Stimulated activated naive CD8-positive, alpha-beta T cell treated with anti-CD3 and anti-CD28 coated beads, Interleukin-15, Interleukin-2, amounts not matched to agents 100 ng/mL and 50 ng/mL, for 24 hours (primary cell): ENCODE results near the gene DNAH14.
"Not testable (repeated sequence)": the region's sequence is repeated elsewhere in the genome, so short reads cannot be mapped to it uniquely, and the experiment has no call there.

Experiments
- H3K27ac Mint-ChIP-seq: one replicate; pipeline ENCODE4 v1.8.0; 2021; ENCODE audit warnings: mild to moderate bottlenecking, mixed read lengths
- H3K27me3 Mint-ChIP-seq: one replicate; pipeline ENCODE4 v1.8.0; 2021; ENCODE audit warnings: mixed read lengths
- H3K36me3 Mint-ChIP-seq: one replicate; pipeline ENCODE4 v1.8.0; 2021; ENCODE audit warnings: low read depth, mixed read lengths
- H3K4me1 Mint-ChIP-seq: one replicate; pipeline ENCODE4 v1.8.0; 2021; ENCODE audit warnings: low read depth, mixed read lengths
- H3K4me3 Mint-ChIP-seq: one replicate; pipeline ENCODE4 v1.8.0; 2021; ENCODE audit warnings: mild to moderate bottlenecking, mixed read lengths
- H3K9me3 Mint-ChIP-seq: one replicate; pipeline ENCODE4 v1.8.0; 2021; ENCODE audit warnings: mixed read lengths

Gene DNAH14

GRCh38 chr1:225332686-225333085, 403.2 kb downstream of the DNAH14 start:
- Mint-ChIP-seq H3K4me1 (no peaks in the 10 kb centered on the region), H3K9me3 (no peaks in the 10 kb centered on the region), H3K27ac (no peak overlapping the region), H3K4me3 (no peak overlapping the region), H3K27me3 (no peaks in the 10 kb centered on the region), H3K36me3 (no peaks in the 10 kb centered on the region)

- H3K27ac Mint-ChIP-seq, H3K4me3 Mint-ChIP-seq, H3K36me3 Mint-ChIP-seq, H3K27me3 Mint-ChIP-seq, H3K9me3 Mint-ChIP-seq, H3K4me1 Mint-ChIP-seq: not testable (repeated sequence)
Measured at GRCh38 chr1:225335098-225335778, 405.8 kb downstream of the DNAH14 start.

DNA sequence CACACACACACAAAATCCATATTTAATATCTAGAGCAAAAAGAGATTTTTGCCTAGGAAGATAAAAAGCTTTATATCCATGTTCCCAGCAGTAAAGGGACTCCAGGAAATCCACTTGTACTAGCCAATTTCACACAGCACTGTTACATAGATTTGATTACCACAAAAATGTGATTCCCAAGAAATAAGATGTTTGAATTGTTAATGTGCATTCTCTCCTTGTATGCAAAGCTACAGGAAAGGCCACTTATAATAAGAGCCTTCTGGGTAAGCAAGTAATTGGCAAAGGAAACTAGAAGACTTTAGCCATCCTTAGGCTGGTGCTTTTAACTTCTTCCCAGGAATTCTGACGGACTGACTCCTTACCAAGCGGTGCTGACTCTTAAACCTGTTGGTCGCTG, 409.1 kb downstream of the DNAH14 start:
- no peaks in the 10 kb centered on the region for H3K36me3 Mint-ChIP-seq
- H3K9me3 Mint-ChIP-seq, result no peaks in the 10 kb centered on the region
- no peaks in the 10 kb centered on the region for H3K4me1 Mint-ChIP-seq

GRCh38 chr1:225341642-225342041, 412.2 kb downstream of the DNAH14 start:
- H3K4me1 Mint-ChIP-seq, result no peaks in the 10 kb centered on the region
- H3K4me3 Mint-ChIP-seq, result no peak overlapping the region
- no peaks in the 10 kb centered on the region for H3K9me3 Mint-ChIP-seq
- H3K27ac Mint-ChIP-seq, result no peak overlapping the region
- H3K27me3 Mint-ChIP-seq, result peaks cover 16% of the 10 kb centered on the region
- no peaks in the 10 kb centered on the region for H3K36me3 Mint-ChIP-seq

More for the DNA sequence above, 409.1 kb downstream of the DNAH14 start:
- no peak overlapping the region for H3K27ac Mint-ChIP-seq
- peaks cover 13% of the 10 kb centered on the region for H3K27me3 Mint-ChIP-seq
- no peak overlapping the region for H3K4me3 Mint-ChIP-seq

DNA sequence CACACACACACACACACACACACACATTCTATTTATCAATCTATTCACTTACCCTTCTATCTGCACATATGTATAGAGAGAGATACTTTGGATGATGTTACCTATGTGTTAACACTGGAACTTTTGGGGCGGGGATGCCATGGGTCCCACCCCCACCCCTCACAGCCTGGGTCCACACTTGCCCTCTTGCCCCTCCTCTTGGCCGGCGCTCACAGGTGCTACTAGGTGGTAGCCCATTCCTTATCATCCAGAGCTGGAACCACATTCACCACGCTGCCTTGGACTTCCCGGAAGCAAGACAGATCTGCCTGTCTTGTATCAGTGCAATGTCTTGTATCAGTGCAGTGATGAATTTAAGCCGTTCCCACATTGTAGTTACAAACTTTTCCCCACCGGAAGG, 413.2 kb downstream of the DNAH14 start:
- H3K36me3 Mint-ChIP-seq, result peaks cover 4% of the 10 kb centered on the region
- H3K9me3 Mint-ChIP-seq, result peaks cover 5% of the 10 kb centered on the region
- H3K4me3 Mint-ChIP-seq, result no peak overlapping the region
- H3K4me1 Mint-ChIP-seq, result peaks cover 7% of the 10 kb centered on the region
- H3K27me3 Mint-ChIP-seq, result peaks cover 16% of the 10 kb centered on the region
- no peak overlapping the region for H3K27ac Mint-ChIP-seq

GRCh38 chr1:225343618-225344017, 414.1 kb downstream of the DNAH14 start:
- no peak overlapping the region for H3K4me3 Mint-ChIP-seq
- no peak overlapping the region for H3K27ac Mint-ChIP-seq
- peaks cover 7% of the 10 kb centered on the region for H3K4me1 Mint-ChIP-seq
- H3K9me3 Mint-ChIP-seq, result peaks cover 12% of the 10 kb centered on the region
- H3K27me3 Mint-ChIP-seq, result peaks cover 21% of the 10 kb centered on the region
- peaks cover 6% of the 10 kb centered on the region for H3K36me3 Mint-ChIP-seq

DNA sequence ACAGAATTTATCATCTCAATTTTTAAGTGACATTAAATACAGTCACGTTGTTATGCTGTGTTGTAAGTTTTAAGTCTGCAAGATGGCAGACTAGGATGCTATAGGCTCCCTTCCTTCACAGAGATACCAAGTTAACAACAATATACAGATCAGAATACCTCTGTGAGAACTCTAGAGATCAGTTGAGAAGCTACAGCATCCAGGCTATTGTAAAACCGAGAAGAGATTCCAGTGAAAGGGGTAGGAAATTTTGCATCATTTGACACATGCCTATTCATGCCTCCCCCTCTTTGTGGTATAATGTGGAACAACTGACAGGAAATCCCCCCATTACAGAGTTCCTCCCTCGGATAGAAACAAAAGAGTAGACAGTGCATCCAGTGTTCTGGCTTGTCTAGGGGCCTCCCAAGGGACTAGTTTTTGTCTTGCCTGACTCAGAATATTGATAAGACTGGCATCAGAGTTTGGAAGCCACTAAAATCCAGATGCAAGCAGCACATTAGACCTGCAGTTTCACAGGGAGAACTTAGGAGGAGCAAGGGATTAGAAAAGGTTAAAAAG, 417.7 kb downstream of the DNAH14 start:
- peaks cover 7% of the 10 kb centered on the region for H3K4me1 Mint-ChIP-seq
- no peak overlapping the region for H3K27ac Mint-ChIP-seq
- no peak overlapping the region for H3K4me3 Mint-ChIP-seq
- peaks cover 20% of the 10 kb centered on the region for H3K27me3 Mint-ChIP-seq
- peaks cover 6% of the 10 kb centered on the region for H3K36me3 Mint-ChIP-seq
- H3K9me3 Mint-ChIP-seq, result peaks cover 12% of the 10 kb centered on the region

DNA sequence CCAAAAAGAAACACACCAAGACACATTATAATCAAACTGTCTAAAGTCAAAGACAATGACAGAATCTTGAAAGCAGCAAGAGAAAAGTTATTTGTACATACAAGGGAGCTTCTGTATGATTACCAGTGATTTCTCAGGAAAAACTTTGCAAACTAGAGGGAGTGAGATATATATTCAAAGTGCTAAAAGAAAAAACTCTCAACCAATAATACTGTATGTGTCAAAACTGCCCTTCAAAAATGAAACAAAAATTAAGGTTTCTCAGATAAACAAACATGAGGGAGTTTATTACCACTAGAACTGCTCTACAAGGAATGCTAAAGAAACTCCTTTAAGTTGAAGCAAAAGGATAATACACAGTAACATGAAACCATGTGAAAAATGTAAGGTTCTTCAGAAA, 418.9 kb downstream of the DNAH14 start:
- Mint-ChIP-seq H3K4me1 (peaks cover 7% of the 10 kb centered on the region), H3K27me3 (peaks cover 20% of the 10 kb centered on the region), H3K36me3 (peaks cover 6% of the 10 kb centered on the region), H3K9me3 (peaks cover 12% of the 10 kb centered on the region), H3K27ac (no peak overlapping the region), H3K4me3 (no peak overlapping the region)

DNA sequence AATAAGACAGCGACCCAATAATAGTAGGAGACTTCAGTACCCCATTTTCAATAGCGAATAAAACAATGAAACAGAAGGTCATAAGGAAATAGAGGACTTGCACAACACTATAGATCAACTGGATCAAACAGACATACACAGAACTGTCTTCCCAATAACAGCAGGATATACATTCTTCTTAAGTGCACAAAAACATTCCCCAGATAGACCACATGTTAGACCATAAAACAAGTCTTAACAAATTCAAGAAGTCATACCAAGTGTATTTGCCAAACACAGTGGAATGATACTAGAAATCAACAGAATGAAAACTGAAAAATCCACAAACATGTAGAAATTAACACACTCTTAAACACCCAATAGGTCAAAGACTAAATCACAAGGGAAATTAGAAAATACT, 420.4 kb downstream of the DNAH14 start:
- Mint-ChIP-seq H3K27me3 (peaks cover 21% of the 10 kb centered on the region), H3K9me3 (peaks cover 12% of the 10 kb centered on the region), H3K4me1 (peaks cover 7% of the 10 kb centered on the region), H3K27ac (no peak overlapping the region), H3K4me3 (no peak overlapping the region), H3K36me3 (peaks cover 6% of the 10 kb centered on the region)

DNA sequence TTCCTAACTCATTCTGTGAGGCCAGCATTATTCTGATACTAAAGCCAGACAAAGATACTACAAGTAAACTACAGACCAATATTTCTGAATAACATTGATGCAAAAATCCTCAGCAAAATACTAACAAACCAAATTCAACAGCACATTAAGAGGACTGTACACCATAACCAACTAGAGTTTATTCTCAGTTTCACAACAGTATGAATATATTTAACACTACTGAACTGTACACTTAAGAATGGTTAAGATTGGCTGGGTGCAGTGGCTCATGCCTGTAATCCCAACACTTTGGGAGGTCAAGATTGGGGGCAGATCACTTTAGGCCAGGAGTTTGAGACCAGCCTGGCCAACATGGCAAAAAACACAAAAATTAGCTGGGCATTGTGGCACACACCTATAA, 421.4 kb downstream of the DNAH14 start:
- peaks cover 6% of the 10 kb centered on the region for H3K36me3 Mint-ChIP-seq
- peaks cover 20% of the 10 kb centered on the region for H3K27me3 Mint-ChIP-seq
- H3K9me3 Mint-ChIP-seq, result peaks cover 12% of the 10 kb centered on the region
- no peak overlapping the region for H3K4me3 Mint-ChIP-seq
- peaks cover 7% of the 10 kb centered on the region for H3K4me1 Mint-ChIP-seq
- H3K27ac Mint-ChIP-seq, result no peak overlapping the region

GRCh38 chr1:225354906-225355305, 425.4 kb downstream of the DNAH14 start:
- H3K4me3 Mint-ChIP-seq, result no peak overlapping the region
- H3K36me3 Mint-ChIP-seq, result no peaks in the 10 kb centered on the region
- H3K9me3 Mint-ChIP-seq, result no peaks in the 10 kb centered on the region
- H3K4me1 Mint-ChIP-seq, result no peaks in the 10 kb centered on the region
- no peak overlapping the region for H3K27ac Mint-ChIP-seq
- peaks cover 26% of the 10 kb centered on the region for H3K27me3 Mint-ChIP-seq

GRCh38 chr1:225355863-225356262, 426.4 kb downstream of the DNAH14 start:
- peaks cover 26% of the 10 kb centered on the region for H3K27me3 Mint-ChIP-seq
- no peaks in the 10 kb centered on the region for H3K9me3 Mint-ChIP-seq
- no peak overlapping the region for H3K4me3 Mint-ChIP-seq
- no peak overlapping the region for H3K27ac Mint-ChIP-seq
- H3K4me1 Mint-ChIP-seq, result no peaks in the 10 kb centered on the region
- H3K36me3 Mint-ChIP-seq, result no peaks in the 10 kb centered on the region

DNA sequence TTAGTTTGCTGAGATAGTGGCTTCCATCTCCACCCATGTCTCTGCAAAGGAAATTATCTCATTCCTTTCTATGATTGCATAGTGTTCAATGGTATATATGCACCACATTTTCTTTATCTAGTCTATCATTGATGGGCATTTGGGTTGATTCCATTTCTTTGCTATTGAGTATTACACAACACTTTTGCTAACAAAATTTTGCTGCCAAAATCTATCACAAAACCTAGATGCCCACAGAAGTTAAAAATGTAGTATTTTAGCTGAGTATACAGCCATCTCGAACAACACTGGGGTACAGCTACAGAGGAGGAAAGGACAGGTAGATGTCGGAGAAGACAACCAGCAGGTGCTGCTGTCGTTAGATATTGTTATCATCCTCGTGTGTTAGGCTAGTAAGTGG, 430.6 kb downstream of the DNAH14 start:
- Mint-ChIP-seq H3K27me3 (peaks cover 14% of the 10 kb centered on the region), H3K4me1 (no peaks in the 10 kb centered on the region), H3K36me3 (no peaks in the 10 kb centered on the region), H3K4me3 (no peak overlapping the region), H3K9me3 (no peaks in the 10 kb centered on the region), H3K27ac (no peak overlapping the region)

GRCh38 chr1:225361176-225361575, 431.7 kb downstream of the DNAH14 start:
- Mint-ChIP-seq H3K9me3 (no peaks in the 10 kb centered on the region), H3K27me3 (peaks cover 14% of the 10 kb centered on the region), H3K27ac (no peak overlapping the region), H3K4me3 (no peak overlapping the region), H3K36me3 (no peaks in the 10 kb centered on the region), H3K4me1 (no peaks in the 10 kb centered on the region)

DNA sequence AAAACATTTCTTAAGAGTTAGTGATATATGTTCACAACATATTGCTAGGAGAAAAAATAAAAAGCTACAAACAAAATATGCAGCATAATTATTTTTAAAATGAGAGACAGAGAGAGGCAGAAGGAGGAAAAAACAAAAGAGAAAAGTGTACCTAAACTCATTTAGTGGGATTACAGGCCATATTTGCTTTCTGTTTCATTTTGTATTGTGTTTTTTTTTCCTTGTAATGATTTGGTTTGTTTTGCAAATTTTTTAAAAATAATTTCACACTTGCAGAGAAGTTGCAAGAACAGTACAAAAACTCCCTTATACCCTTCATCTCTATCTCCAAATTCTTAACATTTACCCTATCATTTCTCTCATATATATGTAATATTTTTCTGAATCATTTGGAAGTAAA, 433.3 kb downstream of the DNAH14 start:
- Mint-ChIP-seq H3K4me3 (no peak overlapping the region), H3K36me3 (no peaks in the 10 kb centered on the region), H3K27ac (no peak overlapping the region), H3K4me1 (no peaks in the 10 kb centered on the region), H3K9me3 (no peaks in the 10 kb centered on the region), H3K27me3 (peaks cover 4% of the 10 kb centered on the region)

DNA sequence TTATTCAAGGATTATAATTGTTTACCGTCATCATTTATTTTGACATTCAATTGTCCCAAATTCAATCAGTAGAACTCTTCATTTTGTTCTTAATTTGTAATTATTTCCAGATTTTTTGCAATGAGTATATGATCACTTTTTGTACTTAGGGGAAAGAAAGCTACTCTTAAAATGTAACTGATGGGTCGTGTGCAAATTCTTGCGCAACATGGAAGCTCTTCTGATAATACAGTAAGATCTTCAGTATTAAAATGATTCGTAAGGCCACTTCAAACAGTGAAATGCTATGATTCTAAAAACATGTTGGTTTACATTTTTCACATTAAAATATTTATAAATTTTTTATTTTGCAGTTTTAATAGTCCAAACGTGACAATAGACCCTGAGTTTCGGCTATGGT, 435.0 kb downstream of the DNAH14 start:
- Mint-ChIP-seq H3K27ac (no peak overlapping the region), H3K9me3 (no peaks in the 10 kb centered on the region), H3K27me3 (no peaks in the 10 kb centered on the region), H3K4me3 (no peak overlapping the region), H3K36me3 (no peaks in the 10 kb centered on the region), H3K4me1 (no peaks in the 10 kb centered on the region)
